OCI-LY3 (cell line): ENCODE data around the gene ATXN2.
"Not testable (repeated sequence)": the region's sequence is repeated elsewhere in the genome, so short reads cannot be mapped to it uniquely, and the experiment has no call there.

Experiments used
- H2AFZ ChIP-seq: fragments of 200-600, 300-600 bp; shearing (Covaris generic); 2 replicates; pipeline ENCODE4 v1.6.0; 2014; ENCODE audit warnings: antibody characterized with exemption, low read depth, low read length
- H3K27ac ChIP-seq: fragments of 200-600, 300-600 bp; sonication (generic); 2 replicates; pipeline ENCODE4 v1.5.1; 2014; ENCODE audit warnings: mild to moderate bottlenecking, low read length, moderate library complexity, mixed read lengths
- H3K27me3 ChIP-seq: fragments of 200-600, 300-600 bp; sonication (generic); 2 replicates; pipeline ENCODE4 v1.6.1; 2014; ENCODE audit warnings: low read depth, low read length, mixed read lengths
- H3K36me3 ChIP-seq: fragments of 200-600, 300-600 bp; sonication (generic); replicated peaks from 2 replicates; pipeline ENCODE3; 2014; ENCODE audit warnings: low read depth, low read length, mixed read lengths
- H3K4me1 ChIP-seq: fragments of 300-600, 200-600 bp; sonication (generic); 2 replicates; pipeline ENCODE4 v1.6.1; 2014; ENCODE audit warnings: low read length, mixed read lengths
- H3K4me2 ChIP-seq: fragments of 200-600, 300-600 bp; sonication (generic); 2 replicates; pipeline ENCODE4 v1.6.1; 2014; ENCODE audit warnings: low read length, mixed read lengths
- H3K4me3 ChIP-seq: fragments of 300-600, 200-600 bp; sonication (generic); 2 replicates; pipeline ENCODE4 v1.5.1; 2014; ENCODE audit warnings: antibody characterized with exemption, mild to moderate bottlenecking, low read length, moderate library complexity
- H3K79me2 ChIP-seq: fragments of 300-600, 200-600 bp; shearing (Covaris generic); 2 replicates; pipeline ENCODE4 v1.6.1; 2014; ENCODE audit warnings: mild to moderate bottlenecking, low read length, mixed read lengths
- H3K9ac ChIP-seq: fragments of 300-600, 200-600 bp; shearing (Covaris generic); 2 replicates; pipeline ENCODE4 v1.6.0; 2014; ENCODE audit warnings: mild to moderate bottlenecking, low read length, moderate library complexity
- H3K9me3 ChIP-seq: fragments of 200-600, 300-600 bp; shearing (Covaris generic); 2 replicates; pipeline ENCODE4 v1.6.1; 2014; ENCODE audit warnings: low read length, mixed read lengths; ENCODE audit not compliant: insufficient read depth
- H4K20me1 ChIP-seq: fragments of 200-600, 300-600 bp; sonication (generic); 2 replicates; pipeline ENCODE4 v1.6.1; 2016; ENCODE audit warnings: low read length, mixed read lengths; ENCODE audit not compliant: insufficient read depth
- EZH2phosphoT487 ChIP-seq: fragments of 200-600 bp; shearing (Covaris generic); IDR thresholded peaks from 2 replicates; pipeline ENCODE4 v1.6.1; 2018; ENCODE audit warnings: antibody characterized with exemption, mixed run types, low read depth
- TF ChIP-seq, protein P1 (sequence below): fragments of 200-600, 300-600 bp; sonication (generic); IDR thresholded peaks from 2 replicates; pipeline ENCODE4 v1.5.1; 2014; ENCODE audit warnings: antibody characterized with exemption, low read length, low read depth

The ATXN2 gene

GRCh38 chr12:111404362-111405148 lies 194.6 kb downstream of the ATXN2 start:
- peaks cover 25% of the 10 kb centered on the region for H4K20me1 ChIP-seq
- H2AFZ ChIP-seq, result no peak overlapping the region
- H3K36me3 ChIP-seq, result peaks cover 3% of the 10 kb centered on the region
- peak overlapping the region; percentile 96 for H3K4me2 ChIP-seq
- H3K9ac ChIP-seq, result peak overlapping the region; percentile 72
- TF ChIP-seq EZH2phosphoT487, result no peak
- TF ChIP-seq, protein P1, sequence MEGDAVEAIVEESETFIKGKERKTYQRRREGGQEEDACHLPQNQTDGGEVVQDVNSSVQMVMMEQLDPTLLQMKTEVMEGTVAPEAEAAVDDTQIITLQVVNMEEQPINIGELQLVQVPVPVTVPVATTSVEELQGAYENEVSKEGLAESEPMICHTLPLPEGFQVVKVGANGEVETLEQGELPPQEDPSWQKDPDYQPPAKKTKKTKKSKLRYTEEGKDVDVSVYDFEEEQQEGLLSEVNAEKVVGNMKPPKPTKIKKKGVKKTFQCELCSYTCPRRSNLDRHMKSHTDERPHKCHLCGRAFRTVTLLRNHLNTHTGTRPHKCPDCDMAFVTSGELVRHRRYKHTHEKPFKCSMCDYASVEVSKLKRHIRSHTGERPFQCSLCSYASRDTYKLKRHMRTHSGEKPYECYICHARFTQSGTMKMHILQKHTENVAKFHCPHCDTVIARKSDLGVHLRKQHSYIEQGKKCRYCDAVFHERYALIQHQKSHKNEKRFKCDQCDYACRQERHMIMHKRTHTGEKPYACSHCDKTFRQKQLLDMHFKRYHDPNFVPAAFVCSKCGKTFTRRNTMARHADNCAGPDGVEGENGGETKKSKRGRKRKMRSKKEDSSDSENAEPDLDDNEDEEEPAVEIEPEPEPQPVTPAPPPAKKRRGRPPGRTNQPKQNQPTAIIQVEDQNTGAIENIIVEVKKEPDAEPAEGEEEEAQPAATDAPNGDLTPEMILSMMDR, result no peak
- H3K27ac ChIP-seq, result peak overlapping the region; percentile 89
- H3K4me1 ChIP-seq, result peaks cover 48% of the 10 kb centered on the region
- peak overlapping the region; percentile 88 for H3K4me3 ChIP-seq
- H3K79me2 ChIP-seq, result peaks cover 36% of the 10 kb centered on the region
- peaks cover 13% of the 10 kb centered on the region for H3K27me3 ChIP-seq
- H3K9me3 ChIP-seq, result peaks cover 6% of the 10 kb centered on the region; the same call in 1 of the 2 replicates

DNA sequence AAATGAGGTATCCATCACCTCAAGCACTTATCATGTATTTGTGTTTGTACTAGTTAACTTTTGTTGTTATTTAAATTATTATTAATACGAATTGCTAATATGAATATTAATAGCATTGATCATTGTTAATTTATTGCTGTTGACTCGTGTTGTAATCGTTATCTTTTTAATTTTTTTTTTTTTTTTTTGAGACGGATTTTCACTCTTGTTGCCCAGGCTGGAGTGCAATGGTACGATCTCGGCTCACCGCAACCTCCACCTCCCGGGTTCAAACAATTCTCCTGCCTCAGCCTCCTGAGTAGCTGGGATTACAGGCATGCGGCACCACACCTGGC lies 196.7 kb downstream of the ATXN2 start:
- peak overlapping the region; percentile 69; the same call in 1 of the 2 replicates for H3K9ac ChIP-seq
- not testable (repeated sequence) for H3K27ac ChIP-seq, H3K27me3 ChIP-seq, H4K20me1 ChIP-seq, H2AFZ ChIP-seq, H3K36me3 ChIP-seq, H3K9me3 ChIP-seq
- peak overlapping the region; percentile 96; the same call in 1 of the 2 replicates for H3K4me2 ChIP-seq
- peaks cover 49% of the 10 kb centered on the region for H3K4me1 ChIP-seq
- peaks cover 15% of the 10 kb centered on the region for H3K79me2 ChIP-seq
- peak overlapping the region; percentile 88; the same call in 1 of the 2 replicates for H3K4me3 ChIP-seq
